GM12874 (cell line): ENCODE data around the gene ST8SIA4.

ENCODE experiments used
- TF ChIP-seq, protein P1 (sequence below): IDR thresholded peaks from 2 replicates; pipeline ENCODE4 v1.5.1; 2011; ENCODE audit warnings: low read depth, mild to moderate bottlenecking, control low read depth, low read length, moderate library complexity; ENCODE audit not compliant: insufficient read depth

Gene ST8SIA4

DNA sequence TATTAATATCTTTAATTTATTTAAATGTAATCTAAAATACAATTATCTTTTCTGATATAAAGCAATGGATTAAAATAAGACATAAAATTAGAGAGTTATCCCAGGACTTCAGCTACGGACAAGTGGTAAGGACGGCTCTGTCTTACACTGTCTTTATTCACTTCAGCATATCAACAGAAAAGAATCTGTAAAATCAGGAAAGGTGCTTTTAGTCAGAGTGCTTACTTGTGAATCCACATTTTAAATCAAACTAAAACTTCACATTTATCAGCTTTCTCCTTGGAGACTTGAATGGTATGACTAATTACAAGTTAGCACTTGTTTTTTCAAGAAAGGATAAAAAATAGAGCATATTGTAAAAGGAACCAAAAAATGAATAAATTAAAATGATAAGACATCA lies 39.3 kb downstream of the ST8SIA4 start:
- TF ChIP-seq, protein P1, sequence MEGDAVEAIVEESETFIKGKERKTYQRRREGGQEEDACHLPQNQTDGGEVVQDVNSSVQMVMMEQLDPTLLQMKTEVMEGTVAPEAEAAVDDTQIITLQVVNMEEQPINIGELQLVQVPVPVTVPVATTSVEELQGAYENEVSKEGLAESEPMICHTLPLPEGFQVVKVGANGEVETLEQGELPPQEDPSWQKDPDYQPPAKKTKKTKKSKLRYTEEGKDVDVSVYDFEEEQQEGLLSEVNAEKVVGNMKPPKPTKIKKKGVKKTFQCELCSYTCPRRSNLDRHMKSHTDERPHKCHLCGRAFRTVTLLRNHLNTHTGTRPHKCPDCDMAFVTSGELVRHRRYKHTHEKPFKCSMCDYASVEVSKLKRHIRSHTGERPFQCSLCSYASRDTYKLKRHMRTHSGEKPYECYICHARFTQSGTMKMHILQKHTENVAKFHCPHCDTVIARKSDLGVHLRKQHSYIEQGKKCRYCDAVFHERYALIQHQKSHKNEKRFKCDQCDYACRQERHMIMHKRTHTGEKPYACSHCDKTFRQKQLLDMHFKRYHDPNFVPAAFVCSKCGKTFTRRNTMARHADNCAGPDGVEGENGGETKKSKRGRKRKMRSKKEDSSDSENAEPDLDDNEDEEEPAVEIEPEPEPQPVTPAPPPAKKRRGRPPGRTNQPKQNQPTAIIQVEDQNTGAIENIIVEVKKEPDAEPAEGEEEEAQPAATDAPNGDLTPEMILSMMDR, result no peak

DNA sequence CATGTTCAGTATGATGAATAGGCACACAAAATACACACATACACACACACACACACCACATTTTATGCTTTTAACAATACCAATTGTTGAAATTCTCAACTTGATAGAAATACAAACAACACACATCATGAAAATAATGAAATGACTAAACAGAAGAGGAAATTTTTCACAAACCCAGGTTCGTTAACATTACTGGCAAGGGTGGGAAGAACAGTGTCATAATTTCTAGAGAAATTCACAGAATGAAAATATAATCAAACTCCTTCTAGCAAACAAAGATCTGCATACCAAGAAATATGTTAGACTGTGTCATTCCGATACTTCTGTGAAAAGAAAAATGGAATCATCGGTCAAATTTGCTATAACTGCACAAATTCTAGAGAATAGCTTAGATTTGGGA lies 41.9 kb downstream of the ST8SIA4 start:
- TF ChIP-seq, protein P1, result no peak

DNA sequence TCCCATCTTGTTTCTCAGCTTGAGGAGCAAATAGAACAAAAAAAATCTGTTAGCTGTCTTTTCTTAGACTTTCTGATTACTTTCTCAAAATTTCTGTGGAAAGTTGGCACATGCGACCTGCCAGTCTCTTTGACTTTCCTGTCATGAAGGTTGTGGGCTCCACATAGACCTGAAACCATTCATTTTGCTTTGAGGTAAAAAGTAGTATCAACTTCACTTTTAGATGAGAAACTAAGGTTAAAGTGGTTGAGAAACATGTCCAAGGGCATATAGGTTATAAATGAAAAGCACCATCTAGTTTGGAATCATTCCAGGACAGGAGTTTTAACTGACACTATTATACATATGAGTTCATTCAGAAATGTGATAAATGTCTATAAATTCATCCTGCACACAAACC lies 42.7 kb downstream of the ST8SIA4 start:
- TF ChIP-seq, protein P1, result no peak

DNA sequence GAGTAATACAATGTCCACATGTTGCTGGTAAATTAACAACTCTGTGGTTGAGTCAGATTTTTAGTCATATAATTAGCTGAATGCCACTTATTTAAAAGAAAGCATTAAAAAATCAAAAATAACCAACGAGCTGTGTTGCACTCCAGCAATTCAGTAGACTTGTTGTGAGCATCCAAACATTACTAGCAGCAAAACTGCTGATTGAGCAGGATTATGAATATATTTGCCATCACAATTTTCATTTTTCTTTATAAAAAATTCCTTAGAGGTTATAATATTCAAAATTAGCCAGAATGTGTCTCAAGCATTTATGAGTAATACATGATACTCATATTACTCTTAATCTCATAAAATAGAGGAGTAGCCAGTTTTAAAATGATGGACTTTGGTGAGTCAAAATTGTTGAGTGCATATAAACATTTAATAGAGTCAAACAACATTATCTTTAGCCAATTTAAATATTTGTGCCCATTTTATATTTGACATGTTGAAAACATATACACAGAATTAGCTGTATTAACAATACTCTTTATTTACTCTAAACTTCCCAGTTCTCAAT lies 44.0 kb downstream of the ST8SIA4 start:
- TF ChIP-seq, protein P1, result no peak

DNA sequence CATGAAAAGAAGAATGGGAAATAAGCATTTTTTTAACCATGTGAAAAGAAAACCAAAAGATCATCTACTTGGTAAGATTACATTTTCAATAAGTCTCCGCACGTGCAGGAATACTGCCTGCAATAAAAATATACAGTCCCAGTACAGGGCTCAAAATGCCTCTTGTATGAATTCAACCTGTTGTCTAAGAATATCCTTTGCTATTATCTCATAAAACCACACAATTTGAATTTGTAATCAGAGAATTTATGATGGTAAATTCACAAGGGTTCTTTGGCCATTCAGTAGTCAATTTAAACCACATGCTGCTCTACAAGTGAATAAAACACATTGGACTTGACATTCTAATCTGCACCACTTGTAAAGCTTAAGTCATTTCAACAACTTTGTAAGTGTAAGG lies 46.6 kb downstream of the ST8SIA4 start:
- TF ChIP-seq, protein P1, result no peak

DNA sequence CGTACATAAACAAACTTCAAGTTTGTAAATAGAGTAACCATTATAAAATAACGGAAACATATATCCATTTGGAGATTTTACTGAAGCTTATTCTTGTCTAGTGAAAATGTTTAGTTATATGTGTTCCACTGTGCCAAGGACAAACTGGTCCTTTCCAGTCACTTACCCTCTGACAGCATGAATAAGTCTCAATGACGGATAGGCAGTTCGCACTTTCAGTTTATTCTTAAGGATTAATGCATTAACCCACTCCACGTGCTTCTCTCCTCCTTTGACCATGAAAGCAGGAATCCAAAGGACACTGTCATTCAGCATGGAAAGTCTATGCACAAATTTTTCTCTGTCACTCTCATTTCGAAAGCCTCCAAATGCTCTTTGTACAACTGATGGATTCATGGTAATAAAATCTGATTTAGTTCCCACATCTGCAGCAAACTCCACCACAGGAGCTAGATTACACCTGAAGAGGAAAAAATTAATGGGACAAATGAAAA lies 47.1 kb downstream of the ST8SIA4 start:
- TF ChIP-seq, protein P1, result no peak

DNA sequence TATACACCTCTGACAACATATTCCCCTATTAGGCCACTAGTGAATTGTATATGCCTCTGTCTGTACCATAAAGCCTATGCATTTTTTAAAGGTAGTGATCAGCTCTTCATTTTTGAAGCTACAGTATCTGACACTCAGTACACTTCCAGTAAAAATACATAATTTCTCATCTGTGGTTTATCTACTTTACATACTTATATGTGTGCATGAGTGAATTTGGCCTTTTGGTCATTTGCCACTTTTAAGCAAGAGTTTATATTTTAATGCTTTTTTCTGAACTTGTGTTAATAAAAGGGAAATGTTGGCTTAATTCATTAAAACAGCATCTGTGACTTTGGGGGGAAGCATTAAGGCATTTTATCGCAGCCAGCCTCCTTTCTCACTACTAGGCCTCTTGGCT lies 47.8 kb downstream of the ST8SIA4 start:
- TF ChIP-seq, protein P1, result no peak

DNA sequence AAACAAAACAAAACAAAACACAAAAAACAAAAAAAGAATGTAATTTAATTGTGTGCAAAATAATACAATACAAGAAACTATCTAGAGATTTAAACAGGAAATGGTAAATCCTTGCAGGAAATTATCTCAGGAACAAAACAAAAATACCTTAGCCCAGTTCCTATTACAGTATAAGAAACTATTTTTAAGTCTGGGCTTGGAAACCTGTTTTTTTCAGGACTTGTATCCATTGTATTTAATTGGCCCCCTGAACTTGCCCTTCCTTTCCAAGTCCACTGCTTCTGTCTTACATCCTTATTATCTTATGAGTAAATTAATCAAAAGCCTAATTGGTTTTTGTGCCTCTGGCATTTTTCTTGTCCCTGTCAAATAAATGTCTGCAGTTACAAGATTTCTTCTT lies 48.5 kb downstream of the ST8SIA4 start:
- TF ChIP-seq, protein P1, result no peak
